GM19468 (cell line): ENCODE measurements around the gene ALLC.

ENCODE experiments used
- ATAC-seq: cut with Tn5 transposase; IDR thresholded peaks from one replicate; pipeline ENCODE4 v1.9.1; 2021; ENCODE audit warnings: mild to moderate bottlenecking, moderate library complexity, moderate number of reproducible peaks; ENCODE audit not compliant: unreplicated experiment; ENCODE audit errors: extremely low read depth

Gene ALLC

DNA sequence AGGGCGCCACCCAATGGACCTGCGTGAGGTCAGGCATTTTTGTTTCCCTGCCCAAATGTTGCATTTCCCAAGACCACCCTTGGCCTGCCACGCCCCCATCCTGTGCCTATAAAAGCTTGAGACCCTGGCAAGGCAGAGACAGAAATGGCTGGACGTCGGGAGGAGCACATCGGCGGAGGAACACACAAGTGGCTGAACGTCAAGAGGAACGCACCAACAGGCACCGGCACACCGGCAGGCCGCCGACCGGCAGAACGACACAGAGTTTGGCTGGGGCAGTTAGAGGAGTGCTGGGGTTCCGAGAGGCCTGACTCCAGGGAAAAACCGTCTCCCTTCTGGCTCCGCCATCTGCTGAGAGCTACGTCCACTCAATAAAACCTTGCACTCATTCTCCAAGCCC, 81.3 kb downstream of the ALLC start:
- ATAC-seq = no peak

DNA sequence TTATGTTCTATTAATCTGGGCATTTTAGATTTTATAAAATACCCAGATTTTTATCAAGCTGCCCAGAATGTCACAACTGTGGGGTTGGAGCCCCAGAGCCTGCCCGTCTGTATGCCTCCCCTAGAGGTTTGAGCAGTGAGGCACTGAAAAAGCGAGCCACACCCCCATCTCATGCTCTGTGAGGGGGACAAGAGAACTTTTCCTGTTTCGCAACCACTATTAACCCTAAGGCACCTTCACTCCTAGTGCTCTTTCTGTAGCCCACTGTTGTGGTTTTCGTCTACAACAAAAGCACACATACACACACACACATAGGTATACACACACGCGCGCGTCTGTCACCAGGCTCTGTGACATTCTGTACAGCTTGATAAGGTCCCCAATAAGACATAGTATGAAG, 83.4 kb downstream of the ALLC start:
- ATAC-seq = no peak

DNA sequence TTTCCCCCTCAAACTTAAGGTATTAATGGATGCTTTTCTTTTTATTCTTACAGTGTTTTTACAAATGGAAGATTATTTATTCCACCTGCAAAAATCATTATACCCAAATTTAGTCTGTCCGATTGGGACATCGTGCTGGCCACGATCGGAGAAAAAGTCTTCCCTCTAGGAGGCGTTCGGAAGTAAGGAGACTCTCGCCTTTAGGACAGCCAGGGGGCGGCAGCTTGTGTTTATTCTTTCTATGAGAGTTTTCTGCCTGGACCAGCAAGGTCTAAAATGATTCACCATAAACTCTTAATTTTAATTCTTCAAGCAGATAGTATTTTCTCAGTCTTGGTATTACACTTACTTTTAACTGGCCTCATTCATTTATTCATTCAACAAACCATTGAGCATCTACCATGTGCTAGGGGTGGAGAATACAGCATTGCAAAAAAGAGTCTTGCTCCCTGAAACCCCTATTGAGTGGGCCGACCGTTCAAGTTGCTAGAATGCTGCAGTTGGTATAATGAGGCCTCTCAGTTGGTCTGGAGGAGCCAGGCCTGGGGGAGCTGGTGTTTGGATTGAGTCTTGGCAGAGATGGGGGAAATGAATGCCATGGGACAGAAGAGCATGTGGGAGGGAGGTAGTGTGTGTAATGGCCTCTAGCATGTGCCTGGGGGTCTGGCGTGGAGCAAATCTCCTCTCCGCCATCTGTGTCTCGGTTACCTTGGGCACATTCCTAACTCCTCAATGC, 84.0 kb downstream of the ALLC start:
- no peak for ATAC-seq

DNA sequence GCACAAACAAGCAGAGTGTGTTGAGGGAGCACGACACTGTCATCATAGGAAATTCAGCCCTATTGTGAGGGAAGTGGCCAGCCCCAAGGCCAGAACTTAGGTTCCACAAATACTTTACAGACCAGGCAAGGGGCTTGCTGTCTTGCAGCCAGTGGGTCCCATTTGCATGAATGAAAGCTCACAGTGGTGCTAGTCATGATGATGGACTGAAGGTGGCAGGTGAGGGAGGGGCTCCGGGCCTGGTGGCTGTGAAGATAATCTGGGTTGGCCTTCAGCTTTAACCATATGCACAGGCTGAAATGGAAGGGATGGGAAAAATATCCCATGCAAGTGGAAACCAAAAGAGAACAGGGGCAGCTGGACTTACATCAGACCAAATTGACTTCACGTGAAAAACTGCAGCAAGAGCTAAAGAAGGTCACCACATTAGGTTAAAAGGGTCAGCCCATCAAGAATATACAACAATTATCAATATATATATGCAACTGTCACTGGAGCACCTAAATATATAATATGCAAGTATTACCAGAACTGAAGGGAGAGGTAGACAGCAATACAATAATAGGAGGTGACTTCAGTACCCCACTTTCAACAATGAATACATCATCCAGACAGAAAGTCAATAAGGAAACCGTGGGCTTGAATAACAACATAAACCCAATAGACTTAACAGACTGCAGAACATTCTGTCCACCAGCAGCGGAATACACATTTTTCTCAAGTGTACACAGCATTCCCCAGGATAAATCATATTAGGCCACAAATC, 84.9 kb downstream of the ALLC start:
- ATAC-seq = no peak

DNA sequence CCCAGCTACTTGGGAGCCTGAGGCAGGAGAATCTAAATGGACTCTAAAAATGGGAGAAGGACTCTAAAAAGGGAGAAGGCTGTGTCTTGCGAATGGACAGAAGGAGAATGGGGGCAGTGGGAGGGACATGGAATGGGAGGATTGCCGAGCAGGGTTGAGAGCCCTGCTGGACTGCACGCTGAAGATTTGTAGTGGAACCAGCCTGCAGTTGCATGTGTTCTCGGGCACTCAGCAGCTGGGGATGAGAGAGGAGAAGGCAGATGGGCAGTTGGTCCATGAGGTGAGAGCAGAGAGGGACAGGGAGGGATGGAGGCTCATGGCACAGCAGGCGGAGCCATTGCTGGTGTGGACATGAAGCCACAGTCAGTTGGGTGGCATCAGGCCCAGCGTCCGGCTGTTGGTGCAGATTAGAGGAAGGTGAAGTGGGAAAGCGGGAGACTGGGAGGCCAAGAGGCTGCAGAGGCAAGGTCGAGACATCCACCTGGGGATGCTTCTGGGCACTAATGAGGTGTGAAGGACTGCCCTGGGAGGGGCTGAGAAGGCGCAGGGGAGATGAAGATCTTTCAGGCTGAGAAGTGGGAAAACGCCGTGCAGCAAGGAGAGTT, 86.1 kb downstream of the ALLC start:
- no peak for ATAC-seq

DNA sequence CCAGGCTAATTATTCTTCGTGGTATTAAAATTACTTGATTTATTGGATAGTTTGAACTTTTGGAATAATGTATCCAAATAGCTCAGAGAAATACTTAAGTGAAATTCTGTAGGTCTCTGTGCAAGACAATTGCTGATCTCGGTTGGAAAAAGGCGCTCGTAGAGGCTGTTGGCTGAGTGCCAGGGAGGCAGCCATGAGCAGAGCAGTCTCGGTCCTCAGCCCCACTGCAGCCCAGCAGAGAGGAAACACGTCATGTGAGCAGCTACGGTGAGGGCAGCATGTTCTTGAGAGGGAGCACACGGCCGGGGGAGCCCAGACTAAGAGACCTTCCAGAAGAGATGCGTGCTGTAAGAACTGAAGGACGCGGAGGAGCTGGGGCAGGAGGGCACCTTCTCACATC, 87.9 kb downstream of the ALLC start:
- ATAC-seq = no peak

DNA sequence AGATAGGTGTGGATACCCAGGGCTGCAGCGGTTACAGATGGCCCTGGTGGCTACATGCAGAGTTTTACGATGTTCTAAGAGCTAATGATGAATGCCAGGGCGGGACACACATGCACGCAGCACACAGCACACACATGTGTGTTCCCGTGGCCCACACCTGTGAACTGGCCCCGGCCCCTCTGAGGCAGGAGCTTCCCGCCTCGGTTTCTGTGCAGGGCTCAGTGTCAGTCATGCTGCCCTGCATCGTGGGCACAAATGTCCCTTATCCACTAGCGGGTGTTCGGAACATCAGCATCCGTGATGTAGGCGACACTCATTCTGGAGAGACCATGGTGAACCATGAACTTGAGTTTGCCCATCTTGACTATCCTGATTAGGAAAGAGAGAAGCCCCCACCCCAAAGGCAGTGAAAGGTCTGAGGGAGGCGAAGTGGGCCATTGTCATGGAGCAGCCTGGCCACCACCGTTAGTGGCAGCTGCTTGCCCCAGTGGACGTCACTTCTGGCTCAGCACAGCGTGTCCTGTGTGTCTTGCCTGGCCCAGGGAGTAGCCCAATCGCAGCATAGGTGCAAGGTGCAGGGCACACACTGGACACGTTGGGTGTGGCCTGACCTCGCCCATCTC, 89.1 kb downstream of the ALLC start:
- no peak for ATAC-seq

DNA sequence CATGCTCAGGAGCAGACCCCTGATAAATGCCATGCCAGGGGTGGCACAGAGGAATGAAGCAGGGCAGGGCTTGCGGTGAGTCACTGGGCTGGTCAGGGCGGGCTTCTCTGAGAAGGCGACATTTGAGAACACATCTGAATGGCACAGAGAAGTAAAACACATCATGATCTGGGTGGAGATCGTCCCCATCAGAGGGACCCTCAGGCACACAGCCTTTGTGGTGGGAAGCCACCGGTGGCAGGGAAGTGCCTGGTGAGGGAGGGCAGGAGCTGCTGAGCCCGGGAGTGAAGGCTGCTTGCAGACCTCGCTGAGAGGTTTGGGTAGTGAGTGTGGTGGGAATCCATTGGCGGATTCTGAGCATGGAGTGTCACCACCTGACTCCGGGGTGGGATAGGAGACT, 89.8 kb downstream of the ALLC start:
- no peak for ATAC-seq

DNA sequence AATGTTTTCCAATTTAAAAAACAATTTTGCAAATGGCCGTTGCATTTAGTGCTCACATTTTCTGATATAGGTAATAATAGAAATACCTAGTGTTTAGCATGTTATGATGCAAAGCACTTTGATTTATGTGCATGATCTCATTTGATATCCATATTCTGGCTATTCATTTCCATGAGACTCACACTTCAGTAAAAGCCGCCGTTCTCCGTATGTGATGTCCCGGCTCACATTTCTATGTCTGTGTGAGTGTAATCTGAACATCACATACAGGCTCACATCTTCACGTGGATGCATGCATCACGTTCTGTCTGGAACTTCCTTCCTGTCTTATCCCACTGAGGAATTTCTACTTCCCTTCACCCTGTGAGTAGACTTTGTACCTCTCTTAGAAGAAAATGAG, 91.2 kb downstream of the ALLC start:
- no peak for ATAC-seq

DNA sequence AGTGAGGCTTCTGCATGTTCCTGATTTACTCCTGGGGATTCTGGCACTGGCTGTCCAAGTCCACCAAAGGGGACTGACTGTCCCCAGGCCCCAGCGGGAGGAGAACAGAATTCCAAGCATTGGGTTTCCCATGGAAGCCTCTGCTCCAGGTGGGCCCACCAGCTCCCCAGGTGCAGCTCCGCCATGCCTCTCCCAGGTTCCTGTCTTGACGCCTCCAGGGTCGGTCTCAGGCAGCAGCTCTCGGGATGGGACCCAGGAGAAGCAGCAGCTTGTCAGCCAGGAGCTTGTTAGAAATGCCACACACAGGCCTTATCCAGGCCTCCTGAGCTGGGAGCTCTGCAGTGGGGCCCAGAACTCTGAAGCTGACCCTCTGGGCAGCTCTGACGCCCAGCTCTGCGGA, 93.3 kb downstream of the ALLC start:
- ATAC-seq = no peak

DNA sequence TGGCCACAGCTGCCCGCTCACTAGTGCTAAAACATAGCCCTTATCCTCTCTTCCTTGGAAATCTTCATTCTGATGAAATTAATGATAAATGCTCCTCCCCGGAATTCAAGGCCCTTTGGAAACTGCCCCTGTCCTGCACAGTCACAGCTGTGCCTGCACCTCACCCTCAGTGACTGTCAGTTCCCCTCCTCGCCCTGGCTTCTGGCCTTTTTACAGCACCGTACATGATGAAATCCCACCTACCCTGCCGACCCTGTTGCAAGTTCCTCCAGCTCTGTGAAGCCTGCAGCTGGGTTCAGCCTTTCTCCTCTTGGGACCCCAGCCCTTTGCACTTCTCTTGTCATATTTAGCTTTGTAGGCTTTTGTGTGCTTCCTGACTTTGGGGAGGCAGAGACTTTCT, 93.8 kb downstream of the ALLC start:
- ATAC-seq = no peak
